ENCODE measurements around the gene CD2BP2.

DNA sequence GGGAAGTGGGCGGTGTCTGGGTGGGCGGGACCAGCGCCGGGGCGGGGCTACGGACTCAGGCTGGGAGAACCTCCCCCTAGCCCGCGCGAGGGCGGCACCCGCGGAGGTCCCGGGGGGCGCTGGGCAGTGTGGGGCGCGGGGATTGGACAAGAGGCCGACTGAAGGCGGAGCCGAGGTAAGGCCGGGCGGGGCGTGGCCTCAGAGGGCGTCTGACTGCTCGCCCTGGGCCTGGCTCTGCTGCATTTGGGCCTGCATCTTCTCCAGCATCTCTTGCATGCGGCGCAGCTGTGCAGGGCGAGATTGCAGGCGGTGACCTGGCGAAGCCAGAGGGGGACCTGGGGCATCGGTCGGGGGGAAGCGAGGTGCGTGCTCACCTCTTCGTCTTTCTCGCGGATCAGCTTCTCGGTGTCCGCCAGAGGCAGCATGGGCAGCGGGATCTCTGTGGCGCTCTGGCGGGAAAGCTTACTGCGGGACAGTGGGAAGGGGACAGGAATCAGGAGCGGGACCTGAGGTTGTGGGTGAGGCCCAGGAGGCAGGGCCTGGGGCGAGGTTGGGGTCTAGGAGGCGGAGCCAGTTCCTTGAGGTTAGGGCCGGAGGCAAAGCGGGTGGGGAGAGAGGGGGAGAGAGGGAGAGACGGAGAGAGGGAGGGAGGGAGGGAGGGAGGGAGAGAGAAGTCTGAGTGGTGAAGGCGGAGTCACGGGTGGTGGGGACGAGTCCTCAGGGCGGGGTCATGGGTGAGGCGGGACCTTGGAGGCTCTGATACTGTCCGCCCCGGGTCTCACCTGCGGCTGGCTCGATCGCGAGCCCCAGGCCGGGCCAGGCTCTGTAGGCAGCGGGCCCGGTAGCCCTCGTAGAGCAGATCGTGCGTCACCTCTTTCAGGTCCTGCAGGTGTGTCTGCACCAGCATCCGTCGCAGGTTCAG lies 23.4 kb upstream of the CD2BP2 start:
- TF ChIP-seq, protein P1, sequence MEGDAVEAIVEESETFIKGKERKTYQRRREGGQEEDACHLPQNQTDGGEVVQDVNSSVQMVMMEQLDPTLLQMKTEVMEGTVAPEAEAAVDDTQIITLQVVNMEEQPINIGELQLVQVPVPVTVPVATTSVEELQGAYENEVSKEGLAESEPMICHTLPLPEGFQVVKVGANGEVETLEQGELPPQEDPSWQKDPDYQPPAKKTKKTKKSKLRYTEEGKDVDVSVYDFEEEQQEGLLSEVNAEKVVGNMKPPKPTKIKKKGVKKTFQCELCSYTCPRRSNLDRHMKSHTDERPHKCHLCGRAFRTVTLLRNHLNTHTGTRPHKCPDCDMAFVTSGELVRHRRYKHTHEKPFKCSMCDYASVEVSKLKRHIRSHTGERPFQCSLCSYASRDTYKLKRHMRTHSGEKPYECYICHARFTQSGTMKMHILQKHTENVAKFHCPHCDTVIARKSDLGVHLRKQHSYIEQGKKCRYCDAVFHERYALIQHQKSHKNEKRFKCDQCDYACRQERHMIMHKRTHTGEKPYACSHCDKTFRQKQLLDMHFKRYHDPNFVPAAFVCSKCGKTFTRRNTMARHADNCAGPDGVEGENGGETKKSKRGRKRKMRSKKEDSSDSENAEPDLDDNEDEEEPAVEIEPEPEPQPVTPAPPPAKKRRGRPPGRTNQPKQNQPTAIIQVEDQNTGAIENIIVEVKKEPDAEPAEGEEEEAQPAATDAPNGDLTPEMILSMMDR (IDR thresholded peaks at IDR 0.05), result peak in 4 of 6 experiments; percentile 5 to 38 (median 22)
- peak; percentile 54 to 64 for TF ChIP-seq POLR2A (IDR thresholded peaks at IDR 0.05)
